Colonic mucosa (tissue), 4 donors: ENCODE data around the gene CACNA1A. TPM values are rescaled to one million over a fixed set of nuclear protein-coding genes. Genes with fewer than 3 reads are reported as not detected.
A peak's percentile ranks its signal among the peaks of the same experiment; 100 is the strongest.

Experiments
- DNase-seq: peaks from one replicate; pipeline ENCODE4 v3.0.0-alpha.2; 2020
- H3K27ac ChIP-seq: fragments of 200-600 bp; one replicate; pipeline ENCODE4 v1.8.0; 2021
- H3K27me3 ChIP-seq: fragments of 200-600 bp; one replicate; pipeline ENCODE4 v1.8.0; 2021
- H3K36me3 ChIP-seq: fragments of 200-600 bp; one replicate; pipeline ENCODE4 v1.8.0; 2021
- H3K4me1 ChIP-seq: fragments of 200-600 bp; one replicate; pipeline ENCODE4 v1.8.0; 2021; ENCODE audit warnings: mild to moderate bottlenecking
- H3K4me3 ChIP-seq: fragments of 200-600 bp; one replicate; pipeline ENCODE4 v1.8.0; 2021
- H3K9ac ChIP-seq, 2 donors: one replicate each; pipeline ENCODE4 v1.7.0; 2013; ENCODE audit warnings: control low read depth in 2 of 2, low read depth in 2 of 2, low read length in 2 of 2
- H3K9me3 ChIP-seq: fragments of 200-600 bp; one replicate; pipeline ENCODE4 v1.8.0; 2021
- CTCF ChIP-seq: fragments of 200-600 bp; IDR thresholded peaks from one replicate; pipeline ENCODE4 v1.8.0; 2022; ENCODE audit warnings: antibody characterized with exemption, mild to moderate bottlenecking
- intact Hi-C: fragments of 100-400 bp; cut with DNase I; formaldehyde crosslinking; loops from one replicate; pipeline ENCODE4 v1.14.1; 2022
- total RNA-seq, 2 donors: library from RNA; stranded (reverse); fragmentation: NEBNext Ultra II Directional in 1 of 2; extraction: Animal tissue kit (Norgen Biotek cat#: 25700) in 1 of 2; gene quantifications; one replicate each; pipeline ENCODE4 v1.2.1, GENCODE V29; 2021
- donor health status: healthy.
- donor health status: DM: no; HTN: no; CAD: no.
- donor health status: DM: no; HTN: no; CAD: no.

The CACNA1A gene
- total RNA-seq, 2 donors from 2014 or later: 4.9 to 6.1 TPM

GRCh38 chr19:13400296-13400695, 106.0 kb downstream of the CACNA1A start:
- H3K36me3 ChIP-seq: no peaks in the 10 kb centered on the region
- DNase-seq: no peak
- H3K27me3 ChIP-seq: peaks cover 6% of the 10 kb centered on the region
- H3K27ac ChIP-seq: no peak overlapping the region
- no peaks in the 10 kb centered on the region for H3K4me1 ChIP-seq
- H3K9ac ChIP-seq: no peak overlapping the region
- no peak for TF ChIP-seq CTCF
- intact Hi-C loops: no loop called here
- H3K4me3 ChIP-seq: no peak overlapping the region
- no peaks in the 10 kb centered on the region for H3K9me3 ChIP-seq

DNA sequence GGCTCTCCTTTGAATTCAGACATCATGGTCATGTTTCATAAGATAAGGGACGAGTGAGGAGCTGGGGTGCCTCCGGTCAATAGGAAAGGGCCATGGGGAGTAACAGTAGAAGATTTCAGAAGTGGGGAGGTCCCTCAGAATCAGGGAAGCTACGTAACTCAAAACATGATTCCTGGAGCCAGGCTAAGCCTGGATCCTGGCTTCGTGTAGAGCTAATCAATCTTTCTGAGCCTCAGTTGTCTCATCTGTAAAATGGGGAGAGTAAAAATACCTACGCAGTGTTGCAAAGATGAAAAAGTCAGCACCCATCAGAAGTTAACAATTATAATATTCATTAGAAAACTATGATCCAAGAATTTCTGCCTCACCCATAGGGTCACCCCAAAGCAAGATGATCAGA, 106.5 kb downstream of the CACNA1A start:
- H3K4me1 ChIP-seq: no peaks in the 10 kb centered on the region
- H3K4me3 ChIP-seq: no peak overlapping the region
- peaks cover 6% of the 10 kb centered on the region for H3K27me3 ChIP-seq
- no peak for TF ChIP-seq CTCF
- no peaks in the 10 kb centered on the region for H3K9me3 ChIP-seq
- no peaks in the 10 kb centered on the region for H3K36me3 ChIP-seq
- intact Hi-C loops: no loop called here
- no peak overlapping the region for H3K9ac ChIP-seq
- no peak for DNase-seq
- no peak overlapping the region for H3K27ac ChIP-seq

GRCh38 chr19:13398780-13399726, 107.2 kb downstream of the CACNA1A start:
- Histone ChIP-seq H3K4me3 (no peak overlapping the region), H3K9me3 (no peaks in the 10 kb centered on the region), H3K4me1 (no peaks in the 10 kb centered on the region), H3K36me3 (no peaks in the 10 kb centered on the region), H3K27ac (no peak overlapping the region), H3K9ac (no peak overlapping the region), H3K27me3 (peaks cover 6% of the 10 kb centered on the region)
- no peak for DNase-seq
- no peak for TF ChIP-seq CTCF
- intact Hi-C loops: no loop called here

- no peak for TF ChIP-seq CTCF
- Histone ChIP-seq H3K27ac (no peak overlapping the region), H3K4me1 (no peaks in the 10 kb centered on the region), H3K27me3 (peaks cover 6% of the 10 kb centered on the region), H3K9me3 (no peaks in the 10 kb centered on the region), H3K36me3 (no peaks in the 10 kb centered on the region), H3K4me3 (no peak overlapping the region), H3K9ac (no peak overlapping the region)
- no peak for DNase-seq
- intact Hi-C loops: no loop called here
These were observed 108.1 kb downstream of the CACNA1A start for GRCh38 chr19:13398182-13398581.

- intact Hi-C loops: no loop called here
- Histone ChIP-seq H3K4me1 (no peaks in the 10 kb centered on the region), H3K9ac (no peak overlapping the region), H3K36me3 (no peaks in the 10 kb centered on the region), H3K27ac (no peak overlapping the region), H3K27me3 (peaks cover 6% of the 10 kb centered on the region), H3K9me3 (no peaks in the 10 kb centered on the region), H3K4me3 (no peak overlapping the region)
- DNase-seq: peak; percentile 22
- no peak for TF ChIP-seq CTCF
These were observed 109.8 kb downstream of the CACNA1A start for GRCh38 chr19:13396250-13397080.
